K562 (cell line): ENCODE measurements around the gene SH3BP5.

Experiments used
- FIP1L1 ChIP-seq: fragments of 200-400 bp; formaldehyde crosslinking; IDR thresholded peaks from 2 replicates; pipeline ENCODE4 v1.6.1; 2018; ENCODE audit warnings: mild to moderate bottlenecking, low read depth, low read length; ENCODE audit not compliant: poor library complexity, severe bottlenecking
- MTA2 ChIP-seq: fragments of 450-650 bp; IDR thresholded peaks from 2 replicates; pipeline ENCODE4 v1.6.1; 2016; ENCODE audit warnings: low read depth
- NRF1 ChIP-seq, 2 experiments: fragments of 450-650 bp; IDR thresholded peaks in 1 of 2; conservative IDR thresholded peaks in 1 of 2; 2 replicates each; pipeline ENCODE4 v1.6.1; 2014; ENCODE audit warnings: mild to moderate bottlenecking in 2 of 2
- PHF21A ChIP-seq: fragments of 450-650 bp; IDR thresholded peaks from 2 replicates; pipeline ENCODE4 v1.6.1; 2017; ENCODE audit warnings: low read depth, borderline replicate concordance
- TF ChIP-seq, protein P1 (sequence below): fragments of 450-650 bp; IDR thresholded peaks from 2 replicates; pipeline ENCODE4 v1.6.1; 2016; ENCODE audit warnings: borderline replicate concordance
- TF ChIP-seq, protein P2 (sequence below), 2 experiments: fragments of 150-350 bp in 1 of 2; IDR thresholded peaks; 2 replicates each; pipeline ENCODE4 v1.6.1; 2012 to 2016; ENCODE audit warnings: low read depth in 2 of 2, low read length in 2 of 2, mild to moderate bottlenecking in 1 of 2, moderate library complexity in 1 of 2
- TF ChIP-seq, protein P3 (sequence below): fragments of 250-450 bp; sonication (Bioruptor Pico); IDR thresholded peaks from 2 replicates; pipeline ENCODE4 v1.8.0; 2022; ENCODE audit warnings: moderate library complexity, mild to moderate bottlenecking, inconsistent platforms

DNA sequence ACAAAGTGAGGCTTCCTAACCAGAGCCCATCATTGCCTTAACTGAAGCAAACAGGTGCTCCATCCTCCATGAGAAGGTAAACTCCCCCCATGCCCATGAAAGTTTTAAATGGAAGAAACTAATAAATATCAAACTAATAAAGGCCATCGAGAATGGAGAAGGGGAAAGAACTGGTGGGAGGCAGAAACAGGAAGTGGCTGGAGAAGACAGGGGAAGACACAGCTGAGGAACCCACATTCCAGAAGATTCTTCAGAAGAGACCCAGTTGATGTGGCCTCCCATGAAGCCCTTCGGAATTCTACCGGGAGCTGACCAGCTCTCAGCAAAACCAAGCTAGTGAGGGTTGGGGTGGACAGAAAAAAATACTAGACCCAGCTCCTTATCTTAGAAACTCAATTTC lies 41.6 kb downstream of the SH3BP5 start:
- TF ChIP-seq, protein P1, sequence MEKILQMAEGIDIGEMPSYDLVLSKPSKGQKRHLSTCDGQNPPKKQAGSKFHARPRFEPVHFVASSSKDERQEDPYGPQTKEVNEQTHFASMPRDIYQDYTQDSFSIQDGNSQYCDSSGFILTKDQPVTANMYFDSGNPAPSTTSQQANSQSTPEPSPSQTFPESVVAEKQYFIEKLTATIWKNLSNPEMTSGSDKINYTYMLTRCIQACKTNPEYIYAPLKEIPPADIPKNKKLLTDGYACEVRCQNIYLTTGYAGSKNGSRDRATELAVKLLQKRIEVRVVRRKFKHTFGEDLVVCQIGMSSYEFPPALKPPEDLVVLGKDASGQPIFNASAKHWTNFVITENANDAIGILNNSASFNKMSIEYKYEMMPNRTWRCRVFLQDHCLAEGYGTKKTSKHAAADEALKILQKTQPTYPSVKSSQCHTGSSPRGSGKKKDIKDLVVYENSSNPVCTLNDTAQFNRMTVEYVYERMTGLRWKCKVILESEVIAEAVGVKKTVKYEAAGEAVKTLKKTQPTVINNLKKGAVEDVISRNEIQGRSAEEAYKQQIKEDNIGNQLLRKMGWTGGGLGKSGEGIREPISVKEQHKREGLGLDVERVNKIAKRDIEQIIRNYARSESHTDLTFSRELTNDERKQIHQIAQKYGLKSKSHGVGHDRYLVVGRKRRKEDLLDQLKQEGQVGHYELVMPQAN, result no peak
- TF ChIP-seq PHF21A (no peak), MTA2 (no peak), FIP1L1 (no peak), NRF1 (conservative IDR thresholded peaks at IDR 0.05 in 1 of 2, IDR thresholded peaks at IDR 0.05 in 1 of 2) (no peak)
- TF ChIP-seq, protein P2, sequence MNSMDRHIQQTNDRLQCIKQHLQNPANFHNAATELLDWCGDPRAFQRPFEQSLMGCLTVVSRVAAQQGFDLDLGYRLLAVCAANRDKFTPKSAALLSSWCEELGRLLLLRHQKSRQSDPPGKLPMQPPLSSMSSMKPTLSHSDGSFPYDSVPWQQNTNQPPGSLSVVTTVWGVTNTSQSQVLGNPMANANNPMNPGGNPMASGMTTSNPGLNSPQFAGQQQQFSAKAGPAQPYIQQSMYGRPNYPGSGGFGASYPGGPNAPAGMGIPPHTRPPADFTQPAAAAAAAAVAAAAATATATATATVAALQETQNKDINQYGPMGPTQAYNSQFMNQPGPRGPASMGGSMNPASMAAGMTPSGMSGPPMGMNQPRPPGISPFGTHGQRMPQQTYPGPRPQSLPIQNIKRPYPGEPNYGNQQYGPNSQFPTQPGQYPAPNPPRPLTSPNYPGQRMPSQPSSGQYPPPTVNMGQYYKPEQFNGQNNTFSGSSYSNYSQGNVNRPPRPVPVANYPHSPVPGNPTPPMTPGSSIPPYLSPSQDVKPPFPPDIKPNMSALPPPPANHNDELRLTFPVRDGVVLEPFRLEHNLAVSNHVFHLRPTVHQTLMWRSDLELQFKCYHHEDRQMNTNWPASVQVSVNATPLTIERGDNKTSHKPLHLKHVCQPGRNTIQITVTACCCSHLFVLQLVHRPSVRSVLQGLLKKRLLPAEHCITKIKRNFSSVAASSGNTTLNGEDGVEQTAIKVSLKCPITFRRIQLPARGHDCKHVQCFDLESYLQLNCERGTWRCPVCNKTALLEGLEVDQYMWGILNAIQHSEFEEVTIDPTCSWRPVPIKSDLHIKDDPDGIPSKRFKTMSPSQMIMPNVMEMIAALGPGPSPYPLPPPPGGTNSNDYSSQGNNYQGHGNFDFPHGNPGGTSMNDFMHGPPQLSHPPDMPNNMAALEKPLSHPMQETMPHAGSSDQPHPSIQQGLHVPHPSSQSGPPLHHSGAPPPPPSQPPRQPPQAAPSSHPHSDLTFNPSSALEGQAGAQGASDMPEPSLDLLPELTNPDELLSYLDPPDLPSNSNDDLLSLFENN (IDR thresholded peaks at IDR 0.05; ENCODE audit: low read depth in 2 of 2, low read length in 2 of 2), result no peak
- TF ChIP-seq, protein P3, sequence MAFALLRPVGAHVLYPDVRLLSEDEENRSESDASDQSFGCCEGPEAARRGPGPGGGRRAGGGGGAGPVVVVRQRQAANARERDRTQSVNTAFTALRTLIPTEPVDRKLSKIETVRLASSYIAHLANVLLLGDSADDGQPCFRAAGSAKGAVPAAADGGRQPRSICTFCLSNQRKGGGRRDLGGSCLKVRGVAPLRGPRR (CRISPR knock-in tag), result no peak
